Measurements from ENCODE around the gene TLE2.

The TLE2 gene

GRCh38 chr19:3061182-3062161, 32.4 kb upstream of the TLE2 start:
- H3K4me3 ChIP-seq (ENCODE audit: low read depth, low read length): peak overlapping the region; percentile 81
- in situ Hi-C loops (cut with HindIII; ENCODE audit: low sequenced_read_pairs): no loop called here
- peak; percentile 8 for TF ChIP-seq CTCF (IDR thresholded peaks at IDR 0.05; ENCODE audit: low read depth, low read length)
- no peak for DNase-seq (ENCODE audit: low read depth, low spot score)

- H3K4me3 ChIP-seq (ENCODE audit: low read depth, low read length): peak overlapping the region; percentile 81
- no peak for TF ChIP-seq CTCF (IDR thresholded peaks at IDR 0.05; ENCODE audit: low read depth, low read length)
- no peak for DNase-seq (ENCODE audit: low read depth, low spot score)
- in situ Hi-C loops (cut with HindIII; ENCODE audit: low sequenced_read_pairs): no loop called here
Observed at GRCh38 chr19:3060857-3061181, 31.7 kb upstream of the TLE2 start.

GRCh38 chr19:3059653-3060052, 30.6 kb upstream of the TLE2 start:
- in situ Hi-C loops (cut with HindIII; ENCODE audit: low sequenced_read_pairs): no loop called here
- no peak for DNase-seq (ENCODE audit: low read depth, low spot score)
- no peak overlapping the region for H3K4me3 ChIP-seq (ENCODE audit: low read depth, low read length)
- TF ChIP-seq CTCF (IDR thresholded peaks at IDR 0.05; ENCODE audit: low read depth, low read length): no peak

DNA sequence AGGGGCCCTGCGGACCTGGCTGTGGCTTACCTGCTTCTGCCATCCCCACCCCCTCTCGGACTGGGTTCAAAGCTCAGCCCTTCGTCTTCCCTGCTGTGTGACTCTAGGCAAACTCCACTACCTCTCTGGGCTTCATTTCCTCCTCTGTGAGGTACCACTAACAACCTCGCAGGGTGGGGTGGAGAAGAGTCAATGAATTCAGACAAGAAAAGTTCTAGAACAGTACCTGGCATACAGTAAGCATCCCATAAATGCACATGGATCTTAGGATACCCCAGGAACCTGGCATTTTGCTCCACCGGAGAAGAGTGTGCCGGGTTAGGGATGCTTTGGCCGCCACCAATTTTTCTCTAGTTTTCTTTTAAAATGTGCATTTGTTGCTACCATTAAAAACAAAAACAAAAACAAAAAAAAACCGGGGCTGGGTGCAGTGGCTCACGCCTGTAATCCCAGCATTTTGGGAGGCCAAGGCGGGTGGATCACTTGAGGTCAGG, 29.8 kb upstream of the TLE2 start:
- no peak for DNase-seq (ENCODE audit: low read depth, low spot score)
- in situ Hi-C loops (cut with HindIII; ENCODE audit: low sequenced_read_pairs): no loop called here
- H3K4me3 ChIP-seq (ENCODE audit: low read depth, low read length): no peak overlapping the region
- TF ChIP-seq CTCF (IDR thresholded peaks at IDR 0.05; ENCODE audit: low read depth, low read length): no peak

DNA sequence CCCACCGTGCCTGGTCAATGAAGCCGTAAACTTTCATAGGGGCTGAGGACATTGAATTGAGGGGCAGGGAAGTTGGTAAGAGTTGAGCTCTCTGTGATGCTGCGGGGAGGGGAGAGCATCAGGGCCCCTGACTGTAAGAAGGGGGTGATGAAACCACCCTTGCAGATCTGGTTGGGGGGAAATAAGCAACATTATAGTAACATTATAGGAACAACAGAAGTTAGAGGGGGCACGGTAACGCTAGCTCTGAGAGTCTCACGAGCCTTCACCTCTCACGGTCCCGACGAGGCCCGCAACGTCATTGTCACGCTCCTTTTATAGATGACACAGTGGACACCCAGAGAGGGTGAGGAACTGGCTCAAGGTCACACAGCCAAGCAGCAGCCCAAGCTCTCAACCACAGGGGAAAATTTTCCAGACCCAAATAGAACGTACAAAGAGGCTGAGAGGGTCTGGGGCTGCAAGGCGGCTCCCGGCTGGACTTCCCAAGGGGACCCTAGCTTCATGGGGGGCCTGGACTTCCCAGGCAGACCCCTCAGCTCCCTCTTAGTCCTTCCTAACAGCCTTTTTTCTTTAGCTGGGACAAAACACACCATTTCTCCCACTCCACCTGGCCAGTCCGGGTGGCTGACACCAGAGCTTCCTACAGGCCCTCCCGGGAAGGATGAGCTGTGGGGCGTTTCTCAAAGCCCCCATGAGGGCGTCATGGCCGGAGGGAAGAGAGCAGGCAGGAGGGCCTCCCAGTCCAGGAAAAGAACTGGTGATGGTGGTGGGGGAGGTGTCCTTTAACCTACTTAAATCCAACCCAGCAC, 29.1 kb upstream of the TLE2 start:
- no peak overlapping the region for H3K4me3 ChIP-seq (ENCODE audit: low read depth, low read length)
- in situ Hi-C loops (cut with HindIII; ENCODE audit: low sequenced_read_pairs): no loop called here
- no peak for TF ChIP-seq CTCF (IDR thresholded peaks at IDR 0.05; ENCODE audit: low read depth, low read length)
- no peak for DNase-seq (ENCODE audit: low read depth, low spot score)

DNA sequence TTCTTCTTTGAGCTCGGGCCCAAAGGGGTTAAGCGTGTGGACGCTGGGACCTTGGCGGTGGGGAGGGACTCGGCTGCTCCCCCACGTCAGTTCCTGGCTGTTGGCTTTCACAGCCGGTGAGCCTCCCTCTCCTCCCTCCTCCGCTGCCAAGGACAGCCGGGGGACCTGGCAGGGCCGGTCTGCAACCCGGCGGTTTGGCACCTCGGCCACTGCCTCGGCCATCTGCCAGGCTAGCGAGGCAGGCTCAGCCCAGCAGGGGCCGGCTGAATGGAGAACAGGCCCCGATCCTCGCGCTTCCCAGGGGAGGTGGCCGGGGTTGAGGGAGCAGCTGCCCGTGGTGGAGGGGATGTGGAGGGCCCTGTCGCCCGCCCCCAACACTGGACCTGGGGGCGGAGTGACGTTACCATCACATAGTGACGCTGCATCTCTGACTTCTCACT, 28.2 kb upstream of the TLE2 start:
- no peak for TF ChIP-seq CTCF (IDR thresholded peaks at IDR 0.05; ENCODE audit: low read depth, low read length)
- DNase-seq (ENCODE audit: low read depth, low spot score): peak; percentile 73
- H3K4me3 ChIP-seq (ENCODE audit: low read depth, low read length): no peak overlapping the region
- in situ Hi-C loops (cut with HindIII; ENCODE audit: low sequenced_read_pairs): no loop called here

Data from astrocyte of the spinal cord (primary cell).